ENCODE data around the gene TLK2.

GRCh38 chr17:62631936-62632924 lies 153.6 kb downstream of the TLK2 start:
- TF ChIP-seq SNAI2 (CRISPR knock-in tag; IDR thresholded peaks at IDR 0.05) = no peak
- TF ChIP-seq ZNF565 (CRISPR knock-in tag; conservative IDR thresholded peaks at IDR 0.05; ENCODE audit: low read depth) = no peak
- TF ChIP-seq CSRNP3 (CRISPR knock-in tag; IDR thresholded peaks at IDR 0.05) = no peak
- TF ChIP-seq ISL1 (CRISPR knock-in tag; IDR thresholded peaks at IDR 0.05) = no peak
- no peak for TF ChIP-seq PPARA (CRISPR knock-in tag; IDR thresholded peaks at IDR 0.05; ENCODE audit: borderline replicate concordance)
- TF ChIP-seq ZFP30 (CRISPR knock-in tag; IDR thresholded peaks at IDR 0.05) = no peak
- no peak for TF ChIP-seq OSR1 (CRISPR knock-in tag; IDR thresholded peaks at IDR 0.05)
